HG02759 (cell line): ENCODE measurements around the gene ANKRD36.
"Not testable (repeated sequence)": the region's sequence is repeated elsewhere in the genome, so short reads cannot be mapped to it uniquely, and the experiment has no call there.

Source experiments
- ATAC-seq: cut with Tn5 transposase; IDR thresholded peaks from one replicate; pipeline ENCODE4 v1.9.1; 2021; ENCODE audit warnings: mild to moderate bottlenecking, moderate library complexity; ENCODE audit not compliant: unreplicated experiment

ANKRD36 gene

DNA sequence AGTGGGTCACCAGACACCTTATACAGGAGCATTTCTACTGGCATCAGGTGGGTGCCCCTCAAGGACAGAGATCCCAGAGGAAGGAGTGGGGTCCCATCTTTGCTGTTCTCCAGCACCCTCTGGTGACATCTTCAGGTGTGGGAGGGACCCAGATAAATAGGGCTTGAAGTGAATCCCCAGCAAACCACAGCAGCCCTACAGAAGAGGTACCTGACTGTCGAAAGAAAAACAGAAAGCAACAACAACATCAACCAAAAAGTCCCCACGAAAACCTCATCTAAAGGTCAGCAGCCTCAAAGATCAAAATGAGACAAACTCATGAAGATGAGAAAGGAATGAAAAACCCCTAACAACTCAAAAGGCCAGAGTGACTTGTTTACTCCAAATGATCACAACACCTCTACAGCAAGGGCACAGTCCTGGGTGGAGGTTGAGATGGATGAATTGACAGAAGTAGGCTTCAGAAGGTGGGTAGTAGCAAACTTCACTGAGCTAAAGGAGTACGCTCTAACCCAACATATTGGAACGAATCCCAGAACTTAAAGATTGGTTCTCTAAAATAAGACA, 163.4 kb downstream of the ANKRD36 start:
- ATAC-seq = not testable (repeated sequence)

DNA sequence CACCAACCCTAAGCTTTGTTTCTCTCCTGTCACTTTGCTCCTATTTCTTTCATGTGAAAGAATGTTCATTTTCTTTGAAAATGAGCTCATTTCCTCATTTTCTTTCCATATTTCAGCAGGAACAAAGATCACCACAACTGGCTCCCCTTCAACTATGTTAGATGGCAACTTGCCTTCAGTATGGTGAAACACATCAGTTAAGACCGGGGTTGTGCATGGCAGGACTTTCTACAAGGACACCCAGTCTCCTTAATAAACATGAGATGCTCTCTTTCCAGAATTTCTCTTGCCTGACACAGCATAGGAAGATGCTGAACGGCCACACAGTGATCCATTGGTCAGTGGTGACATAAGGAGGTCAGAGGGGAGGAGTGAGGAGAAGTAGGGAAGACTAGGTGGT, 172.2 kb downstream of the ANKRD36 start:
- ATAC-seq = not testable (repeated sequence)

DNA sequence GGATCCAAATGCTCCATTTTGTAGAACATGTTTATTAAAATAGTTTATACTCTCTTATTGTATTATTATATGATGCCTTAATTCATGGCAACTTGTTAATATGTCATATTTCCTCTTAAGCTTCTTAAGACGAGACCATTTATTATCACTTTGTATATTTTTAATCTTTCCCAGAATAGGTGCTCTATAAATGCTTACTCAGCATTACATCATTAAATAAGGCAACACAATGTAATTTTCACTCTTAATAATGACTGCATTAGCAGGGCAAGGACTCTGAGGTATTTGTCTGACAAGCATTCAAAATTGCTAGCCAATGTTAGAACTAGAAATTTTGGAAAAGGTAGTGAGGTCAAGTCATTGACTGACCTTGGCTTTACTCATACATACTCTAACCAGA, 180.7 kb downstream of the ANKRD36 start:
- ATAC-seq = not testable (repeated sequence)
